HFFc6 (cell line): ENCODE data around the gene SF3B3. TPM values are rescaled to one million over a fixed set of nuclear protein-coding genes. Genes with fewer than 3 reads are reported as not detected.
"Not testable (repeated sequence)": the region's sequence is repeated elsewhere in the genome, so short reads cannot be mapped to it uniquely, and the experiment has no call there.

ENCODE experiments used
- DNase-seq: peaks from one replicate; pipeline ENCODE4 v3.0.0-alpha.2; 2018
- H3K27ac Mint-ChIP-seq: 2 replicates; pipeline ENCODE4 v1.8.0; 2020; ENCODE audit warnings: mild to moderate bottlenecking, mixed read lengths
- H3K27me3 Mint-ChIP-seq: 2 replicates; pipeline ENCODE4 v1.8.0; 2021; ENCODE audit warnings: mild to moderate bottlenecking, moderate library complexity, mixed read lengths; ENCODE audit not compliant: insufficient read depth
- H3K36me3 Mint-ChIP-seq: 2 replicates; pipeline ENCODE4 v1.8.0; 2021; ENCODE audit warnings: low read depth, mixed read lengths
- H3K4me1 Mint-ChIP-seq: 2 replicates; pipeline ENCODE4 v1.8.0; 2020; ENCODE audit warnings: low read depth, mixed read lengths
- H3K4me3 Mint-ChIP-seq: 2 replicates; pipeline ENCODE4 v1.8.0; 2020; ENCODE audit warnings: mild to moderate bottlenecking, moderate library complexity, mixed read lengths
- H3K9me3 Mint-ChIP-seq: 2 replicates; pipeline ENCODE4 v1.8.0; 2020; ENCODE audit warnings: mild to moderate bottlenecking, mixed read lengths
- total RNA-seq, 6 experiments: library from RNA; stranded (reverse); fragmentation: NEBNext Ultra II Directional; extraction: Animal tissue kit (Norgen Biotek cat#: 25700); gene quantifications; 2 replicates in 1 of 6; 3 replicates in 5 of 6; pipeline ENCODE4 v1.2.3, GENCODE V29; 2021
- TF ChIP-seq, protein P1 (sequence below): fragments of 200-600 bp; sonication (generic); IDR thresholded peaks from 2 replicates; pipeline ENCODE4 v1.5.0; 2021; ENCODE audit warnings: antibody characterized with exemption, mild to moderate bottlenecking

SF3B3 gene
- total RNA-seq, 6 experiments from 2014 or later, result 289 to 358 (median 312) TPM

GRCh38 chr16:70511833-70512232 lies 11.8 kb upstream of the SF3B3 start:
- Mint-ChIP-seq H3K27me3 (no peaks in the 10 kb centered on the region), H3K27ac (peak overlapping the region; percentile 75), H3K4me1 (peaks cover 17% of the 10 kb centered on the region), H3K9me3 (no peaks in the 10 kb centered on the region), H3K4me3 (no peak overlapping the region), H3K36me3 (peaks cover 22% of the 10 kb centered on the region)
- DNase-seq, result no peak
- TF ChIP-seq, protein P1, sequence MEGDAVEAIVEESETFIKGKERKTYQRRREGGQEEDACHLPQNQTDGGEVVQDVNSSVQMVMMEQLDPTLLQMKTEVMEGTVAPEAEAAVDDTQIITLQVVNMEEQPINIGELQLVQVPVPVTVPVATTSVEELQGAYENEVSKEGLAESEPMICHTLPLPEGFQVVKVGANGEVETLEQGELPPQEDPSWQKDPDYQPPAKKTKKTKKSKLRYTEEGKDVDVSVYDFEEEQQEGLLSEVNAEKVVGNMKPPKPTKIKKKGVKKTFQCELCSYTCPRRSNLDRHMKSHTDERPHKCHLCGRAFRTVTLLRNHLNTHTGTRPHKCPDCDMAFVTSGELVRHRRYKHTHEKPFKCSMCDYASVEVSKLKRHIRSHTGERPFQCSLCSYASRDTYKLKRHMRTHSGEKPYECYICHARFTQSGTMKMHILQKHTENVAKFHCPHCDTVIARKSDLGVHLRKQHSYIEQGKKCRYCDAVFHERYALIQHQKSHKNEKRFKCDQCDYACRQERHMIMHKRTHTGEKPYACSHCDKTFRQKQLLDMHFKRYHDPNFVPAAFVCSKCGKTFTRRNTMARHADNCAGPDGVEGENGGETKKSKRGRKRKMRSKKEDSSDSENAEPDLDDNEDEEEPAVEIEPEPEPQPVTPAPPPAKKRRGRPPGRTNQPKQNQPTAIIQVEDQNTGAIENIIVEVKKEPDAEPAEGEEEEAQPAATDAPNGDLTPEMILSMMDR, result no peak

- peaks cover 23% of the 10 kb centered on the region for H3K36me3 Mint-ChIP-seq
- H3K27me3 Mint-ChIP-seq, result no peaks in the 10 kb centered on the region
- no peak overlapping the region for H3K4me3 Mint-ChIP-seq
- H3K4me1 Mint-ChIP-seq, result peaks cover 17% of the 10 kb centered on the region
- peak; percentile 85 for DNase-seq
- H3K27ac Mint-ChIP-seq, result peak overlapping the region; percentile 75
- no peaks in the 10 kb centered on the region for H3K9me3 Mint-ChIP-seq
- TF ChIP-seq, protein P1, result no peak
Measured at GRCh38 chr16:70512456-70512855, 11.2 kb upstream of the SF3B3 start.

GRCh38 chr16:70520612-70521297 lies 2.9 kb upstream of the SF3B3 start:
- peak overlapping the region; percentile 66 for H3K27ac Mint-ChIP-seq
- H3K9me3 Mint-ChIP-seq, result no peaks in the 10 kb centered on the region
- DNase-seq, result peak; percentile 76
- peaks cover 32% of the 10 kb centered on the region for H3K36me3 Mint-ChIP-seq
- H3K4me1 Mint-ChIP-seq, result peaks cover 34% of the 10 kb centered on the region
- H3K27me3 Mint-ChIP-seq, result peaks cover 10% of the 10 kb centered on the region
- H3K4me3 Mint-ChIP-seq, result peak overlapping the region; percentile 25; the same call in 1 of the 2 replicates
- TF ChIP-seq, protein P1, result no peak

DNA sequence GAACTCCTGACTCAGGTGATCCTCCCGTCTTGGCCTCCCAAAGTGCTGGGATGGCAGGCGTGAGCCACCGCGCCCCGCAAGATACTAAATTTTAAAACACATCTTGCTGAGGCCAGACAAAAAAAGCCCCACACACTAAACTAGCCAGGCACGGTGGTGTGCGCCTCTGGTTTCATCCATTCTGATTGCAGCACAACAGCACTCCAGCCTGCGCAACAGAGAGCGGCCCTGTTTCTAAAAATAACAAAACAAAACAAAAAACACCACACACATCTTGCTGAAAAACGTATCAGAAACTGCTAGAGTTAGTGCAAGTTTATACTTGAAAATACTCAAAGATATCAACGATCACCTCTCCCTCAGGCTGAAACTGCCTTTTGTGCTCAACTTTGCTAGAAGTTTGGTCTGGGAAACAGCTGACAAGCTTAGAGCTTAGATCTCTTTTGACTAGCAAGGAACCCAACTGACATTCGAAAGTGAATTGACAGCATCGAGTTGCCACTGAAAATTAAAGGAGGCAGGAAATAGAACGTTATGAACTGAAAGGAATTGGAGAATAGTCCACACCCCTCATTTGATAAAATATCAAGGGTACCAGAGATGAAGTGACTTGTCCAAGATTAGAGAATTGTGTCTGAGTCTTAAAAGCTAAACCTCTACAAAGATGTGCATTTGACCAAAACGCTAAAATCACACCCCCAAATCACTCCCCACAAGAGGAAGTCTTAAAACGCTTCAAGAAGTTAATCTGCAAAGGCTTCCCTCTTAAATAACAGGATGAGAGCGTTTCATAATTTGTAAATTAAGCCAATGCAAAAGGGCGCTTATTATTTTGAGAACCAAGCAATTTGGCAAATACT lies 1.2 kb upstream of the SF3B3 start:
- no peak for DNase-seq
- Mint-ChIP-seq H3K27me3 (peaks cover 10% of the 10 kb centered on the region), H3K27ac (peak overlapping the region; percentile 96), H3K4me3 (peak overlapping the region; percentile 96), H3K36me3 (peaks cover 47% of the 10 kb centered on the region), H3K9me3 (no peaks in the 10 kb centered on the region), H3K4me1 (peaks cover 51% of the 10 kb centered on the region)
- TF ChIP-seq, protein P1, result no peak

DNA sequence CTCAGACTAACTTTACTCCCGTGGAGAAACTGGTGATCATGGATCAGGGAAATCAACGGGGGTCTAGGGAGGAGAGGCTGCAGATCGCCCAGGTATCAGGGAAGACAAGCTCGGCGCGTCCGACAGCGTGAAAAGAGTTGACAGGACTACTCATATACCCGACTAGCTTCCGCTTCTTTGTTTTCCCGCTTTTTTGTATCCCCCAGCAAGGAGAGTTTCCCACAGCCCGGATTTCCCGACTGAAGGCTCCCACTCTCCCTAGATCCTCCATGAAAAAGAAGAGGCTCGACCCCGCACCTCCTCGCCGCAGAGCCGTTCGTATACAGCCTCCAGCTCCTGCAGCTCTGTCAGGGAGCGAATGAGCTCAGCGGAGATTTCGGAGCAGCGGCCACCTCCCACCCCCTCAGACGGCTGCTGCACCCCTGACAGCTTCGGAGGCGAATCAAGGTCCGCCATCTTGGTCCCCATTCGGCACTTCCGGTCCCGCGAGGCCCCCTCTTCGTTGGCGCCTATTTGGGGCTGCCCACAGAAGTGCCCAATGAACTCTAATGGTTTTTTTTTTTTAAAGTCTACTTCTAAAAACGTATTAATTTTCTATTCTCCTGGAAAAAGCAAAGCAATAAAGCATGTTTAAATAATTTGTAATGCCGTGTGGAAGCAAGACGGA lies 407 bp upstream of the SF3B3 start, which contains the start of gene COG4:
COG4 (minus strand) TSS at position 479 of the 667 bp plus-strand sequence; CDS start at position 468, 11 bp downstream.
- Mint-ChIP-seq H3K27ac (peak within 1 kb of the TSS; percentile 96), H3K36me3 (peaks cover 42% of the 10 kb centered on the region)

DNA sequence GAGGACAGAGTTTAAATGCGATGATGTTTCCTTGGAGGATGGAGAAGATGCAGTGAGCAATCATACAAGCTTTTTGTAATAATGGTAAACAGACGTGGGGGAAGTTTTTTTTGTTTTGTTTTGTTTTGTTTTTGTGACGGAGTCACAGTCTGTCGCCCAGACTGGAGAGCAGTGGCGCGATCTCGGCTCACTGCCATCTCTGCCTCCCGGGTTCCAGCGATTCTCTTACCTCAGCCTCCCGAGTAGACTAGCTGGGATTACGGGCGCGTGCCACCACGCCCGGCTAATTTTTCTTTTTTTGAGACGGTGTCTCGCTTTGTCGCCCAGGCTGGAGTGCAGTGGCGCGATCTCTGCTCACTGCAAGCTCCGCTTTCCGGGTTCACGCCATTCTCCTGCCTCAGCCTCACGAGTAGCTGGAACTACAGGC lies 796 bp downstream of the SF3B3 start:
- peak; percentile 17 for DNase-seq
- peak overlapping the region; percentile 96 for H3K4me3 Mint-ChIP-seq
- not testable (repeated sequence) for H3K27me3 Mint-ChIP-seq, H3K9me3 Mint-ChIP-seq
- peaks cover 65% of the 10 kb centered on the region for H3K4me1 Mint-ChIP-seq
- H3K27ac Mint-ChIP-seq, result peak overlapping the region; percentile 96
- H3K36me3 Mint-ChIP-seq, result peaks cover 46% of the 10 kb centered on the region

More for the DNA sequence above, 407 bp upstream of the SF3B3 start, which contains the start of gene COG4:
- TF ChIP-seq, protein P1, result no peak
- Mint-ChIP-seq H3K4me1 (peaks cover 54% of the 10 kb centered on the region), H3K4me3 (peak within 1 kb of the TSS; percentile 96), H3K9me3 (no peaks in the 10 kb centered on the region), H3K27me3 (peaks cover 10% of the 10 kb centered on the region)
- DNase-seq, result peak; percentile 73
